ENCODE data around the gene PDE1C.

DNA sequence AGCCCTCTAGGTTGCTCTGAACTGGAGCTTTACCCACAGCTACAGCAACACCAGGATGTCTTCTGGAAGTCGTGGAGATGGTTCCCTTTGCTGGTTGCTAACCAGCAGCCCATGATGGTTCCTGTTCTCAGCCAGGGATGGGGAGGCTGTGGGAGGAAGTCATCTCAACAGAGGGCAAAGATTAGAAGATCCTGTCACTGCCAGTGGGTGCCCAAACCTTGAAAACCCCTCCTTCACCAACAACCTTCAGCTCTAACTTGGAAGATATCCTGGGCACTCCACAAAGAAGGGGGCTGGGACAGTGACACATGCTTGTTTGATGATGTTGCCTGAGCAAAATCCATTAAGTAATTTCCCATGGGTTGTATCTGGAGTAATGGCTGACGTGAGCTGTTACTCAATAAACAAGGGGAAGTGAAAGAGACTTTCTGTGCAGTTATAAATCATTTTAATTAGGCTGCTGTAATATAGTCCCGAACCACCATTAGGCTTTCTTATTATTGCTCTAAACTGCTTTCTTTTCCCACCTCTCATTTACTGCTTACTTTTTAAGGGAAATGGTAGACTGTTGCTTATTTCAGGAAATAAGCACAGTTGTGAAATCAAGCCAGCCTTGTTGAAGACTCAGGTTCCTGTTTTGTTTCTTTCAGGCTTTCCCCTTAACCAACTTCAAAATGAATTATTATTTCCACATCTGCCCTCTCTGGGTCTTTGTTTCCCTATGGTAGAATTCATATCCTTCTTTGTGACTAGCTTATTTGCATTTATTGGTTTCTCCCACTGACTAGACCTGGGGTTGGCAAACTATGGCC, 258.4 kb downstream of the PDE1C start:
- TF ChIP-seq POLR2A (IDR thresholded peaks at IDR 0.05; ENCODE audit: extremely low read depth, insufficient read length) = no peak
- TF ChIP-seq, protein P1, sequence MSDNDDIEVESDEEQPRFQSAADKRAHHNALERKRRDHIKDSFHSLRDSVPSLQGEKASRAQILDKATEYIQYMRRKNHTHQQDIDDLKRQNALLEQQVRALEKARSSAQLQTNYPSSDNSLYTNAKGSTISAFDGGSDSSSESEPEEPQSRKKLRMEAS (IDR thresholded peaks at IDR 0.05; ENCODE audit: low read depth, low read length) = peak; percentile 26; the same call in 1 of the 2 replicates

Data from NB4 (cell line).